ENCODE measurements around the gene SSBP3.

The SSBP3 gene

DNA sequence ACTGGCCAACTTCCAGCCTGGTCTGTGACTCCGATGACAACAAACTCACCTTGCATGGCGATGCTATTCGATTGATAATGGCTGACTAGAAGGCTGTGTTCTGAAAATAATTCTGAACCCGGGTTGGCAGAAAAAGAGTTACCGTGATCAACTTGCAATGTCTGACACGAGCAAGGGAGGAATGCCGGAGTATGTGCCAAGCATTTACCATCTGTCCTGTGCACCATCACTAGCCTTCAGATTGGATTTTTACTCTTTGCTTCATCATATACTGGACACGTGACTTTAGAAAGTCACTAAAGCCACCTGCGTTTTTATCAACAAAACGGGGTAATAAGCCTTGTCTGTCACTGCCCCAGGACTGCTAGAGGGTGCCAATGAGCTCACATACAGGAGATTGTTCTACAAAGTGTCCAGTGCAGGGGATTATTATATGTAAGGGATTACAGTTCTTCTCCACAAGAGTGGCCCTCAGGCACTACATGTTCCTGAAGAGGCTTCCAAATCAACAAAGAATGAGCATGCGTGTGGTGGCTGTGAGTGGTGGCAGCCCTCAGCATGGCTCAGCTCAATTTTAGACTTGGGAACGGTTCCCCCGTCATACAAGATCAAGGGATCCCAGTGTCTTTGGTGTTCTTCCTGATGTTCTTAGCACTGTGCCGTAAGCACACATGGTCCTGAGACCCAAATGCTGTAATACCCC is 35.8 kb downstream of the SSBP3 start:
- DNase-seq: no peak

DNA sequence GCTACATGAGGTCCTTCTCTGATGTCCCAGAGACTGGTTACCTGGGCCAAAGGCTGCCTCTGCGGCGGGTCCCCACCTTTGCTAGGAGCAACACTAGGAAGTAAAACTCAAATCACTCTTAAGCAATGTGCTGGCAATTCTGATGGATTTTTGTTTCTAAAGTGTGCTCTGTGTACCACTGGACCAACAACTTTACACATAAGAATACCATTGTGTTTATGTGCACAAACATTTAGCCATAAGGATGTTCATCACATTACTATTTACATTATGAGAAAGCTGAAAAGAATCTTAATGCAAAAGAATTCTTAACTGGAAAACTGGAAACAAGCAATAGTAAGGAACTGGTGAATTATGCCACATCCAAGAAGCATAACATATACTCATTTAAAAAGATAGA is 38.6 kb downstream of the SSBP3 start:
- DNase-seq: no peak

DNA sequence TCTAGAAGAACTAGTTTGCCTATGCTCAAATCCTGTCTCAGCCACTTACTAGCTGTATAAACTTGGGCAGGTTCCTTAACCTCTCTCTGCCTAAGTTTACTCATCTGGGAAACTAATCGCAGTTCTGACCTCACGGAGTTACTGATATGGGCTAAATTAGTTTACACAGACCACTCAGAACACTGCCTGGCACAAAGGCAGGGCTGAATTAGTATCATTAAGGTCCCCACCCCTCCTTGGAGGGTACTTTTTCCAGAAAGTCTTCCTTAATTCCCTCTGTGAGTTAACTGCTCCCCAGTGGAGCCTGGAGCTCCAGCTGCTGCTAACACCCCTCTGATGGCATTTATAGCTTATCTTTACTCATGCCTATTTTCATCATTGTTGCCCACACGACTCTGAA is 40.3 kb downstream of the SSBP3 start:
- no peak for DNase-seq

DNA sequence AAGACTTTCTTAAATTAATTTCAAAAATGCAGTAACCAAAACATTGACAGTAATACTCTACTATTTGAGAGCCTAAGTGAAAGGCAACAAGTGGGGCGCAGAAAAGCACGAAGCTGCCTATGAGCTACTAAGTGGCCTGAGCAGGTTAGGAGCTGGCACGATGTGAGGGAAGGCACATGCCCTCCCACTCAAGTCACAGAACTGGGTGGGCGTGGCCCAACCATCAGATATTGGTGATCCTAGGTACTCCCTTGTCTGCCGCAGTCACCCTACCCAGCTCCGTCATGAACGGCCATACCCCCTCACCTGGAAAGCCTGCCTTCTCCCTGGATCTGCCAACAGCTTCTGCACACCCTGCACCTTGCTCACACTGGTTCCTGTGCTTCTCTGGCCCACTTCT is 40.8 kb downstream of the SSBP3 start:
- no peak for DNase-seq

DNA sequence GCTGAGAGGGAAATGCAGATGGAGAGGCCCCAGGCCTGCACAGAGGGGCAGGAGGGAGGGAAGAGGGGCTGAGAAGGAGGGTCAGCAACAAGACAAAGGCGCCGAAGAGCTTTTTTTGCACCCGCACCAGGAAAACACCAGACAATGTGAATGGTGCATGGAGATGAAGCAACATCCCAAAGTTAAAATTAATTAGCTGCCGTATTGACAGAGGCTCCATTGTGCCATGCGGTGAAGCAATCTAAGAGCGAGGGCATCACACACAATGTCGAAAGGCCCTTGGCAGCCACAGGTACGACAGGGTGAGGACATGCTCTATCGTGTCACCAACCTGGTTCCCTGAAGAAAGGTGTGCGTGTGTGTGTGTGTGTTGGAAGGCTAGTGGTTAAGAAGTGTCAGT is 41.2 kb downstream of the SSBP3 start:
- no peak for DNase-seq

DNA sequence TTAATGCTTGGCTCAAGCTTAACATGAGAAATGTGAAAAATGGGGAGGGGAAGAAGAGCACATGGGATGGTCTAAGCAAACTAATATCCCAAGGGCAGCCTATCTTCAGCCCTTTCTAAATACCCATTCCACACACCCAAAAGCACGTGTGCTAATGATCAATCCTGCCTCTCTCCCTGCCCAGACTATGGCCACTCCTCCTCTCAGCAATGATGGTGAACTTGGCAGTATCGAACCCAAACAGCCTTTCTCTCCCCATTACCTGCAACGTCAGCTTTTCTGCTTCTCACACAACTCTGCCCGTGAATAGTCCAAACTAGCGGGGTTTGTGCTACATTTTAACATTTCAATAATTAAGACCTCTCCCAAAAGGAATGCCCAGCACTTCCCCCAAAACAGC is 41.6 kb downstream of the SSBP3 start:
- no peak for DNase-seq

DNA sequence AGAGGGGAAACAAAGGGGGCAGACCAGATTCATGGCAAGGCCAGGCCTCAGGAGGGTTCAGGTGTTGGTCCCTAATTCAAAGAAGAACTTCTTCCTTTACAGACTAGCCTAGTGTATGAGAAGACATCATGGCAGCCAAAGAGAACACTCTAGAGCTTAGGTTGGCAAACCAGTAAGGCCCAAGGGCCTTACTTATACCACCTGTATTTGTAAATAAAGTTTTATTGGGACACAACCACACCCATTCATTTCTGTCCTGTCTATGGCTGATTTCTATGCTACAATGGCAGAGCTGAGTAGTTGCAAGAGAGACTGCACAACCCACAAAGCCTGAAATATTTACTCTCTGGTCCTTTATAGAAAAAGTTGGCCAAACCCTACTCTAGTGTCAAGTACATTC is 42.3 kb downstream of the SSBP3 start:
- DNase-seq: no peak

DNA sequence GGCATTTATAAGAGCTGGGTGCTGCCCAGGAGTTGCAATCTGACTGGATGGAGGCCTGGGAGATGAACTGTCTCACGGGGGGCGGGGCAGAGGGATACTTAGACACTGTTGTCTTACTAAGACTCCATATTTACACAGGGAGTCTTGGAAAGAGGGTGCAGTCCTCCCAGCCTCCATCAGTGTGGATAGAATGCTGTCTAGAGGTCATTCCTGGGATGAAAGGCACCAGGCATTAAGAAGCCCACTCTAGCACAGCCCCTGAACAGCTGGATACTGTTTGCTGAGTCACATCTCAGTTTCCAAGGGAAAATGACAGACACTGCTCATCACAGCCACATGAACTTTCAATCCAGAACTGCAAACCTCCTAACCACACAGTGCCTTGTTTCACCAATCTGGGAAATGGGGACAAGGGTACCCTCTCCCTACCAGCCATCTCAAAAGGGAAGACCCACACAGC is 43.3 kb downstream of the SSBP3 start:
- DNase-seq: no peak

DNA sequence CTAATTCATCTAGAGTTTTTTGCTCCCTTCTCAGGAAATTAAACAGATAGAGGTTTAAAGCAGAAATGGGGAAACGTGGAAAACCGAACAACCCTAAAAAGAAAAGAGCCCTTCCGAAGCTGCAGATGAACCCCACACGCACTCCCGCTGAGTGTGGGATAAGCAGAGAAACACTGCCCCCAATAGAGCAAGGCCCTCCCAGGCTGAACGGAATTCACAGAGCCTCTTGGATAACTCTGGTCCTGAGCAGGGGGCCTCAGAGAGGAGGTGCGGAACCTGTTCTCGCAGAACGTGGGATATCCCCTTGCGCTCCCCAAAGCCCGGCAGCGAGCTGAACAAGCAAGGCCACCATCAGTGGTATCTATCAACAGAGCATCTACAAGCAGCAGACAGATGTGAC is 44.9 kb downstream of the SSBP3 start:
- no peak for DNase-seq

DNA sequence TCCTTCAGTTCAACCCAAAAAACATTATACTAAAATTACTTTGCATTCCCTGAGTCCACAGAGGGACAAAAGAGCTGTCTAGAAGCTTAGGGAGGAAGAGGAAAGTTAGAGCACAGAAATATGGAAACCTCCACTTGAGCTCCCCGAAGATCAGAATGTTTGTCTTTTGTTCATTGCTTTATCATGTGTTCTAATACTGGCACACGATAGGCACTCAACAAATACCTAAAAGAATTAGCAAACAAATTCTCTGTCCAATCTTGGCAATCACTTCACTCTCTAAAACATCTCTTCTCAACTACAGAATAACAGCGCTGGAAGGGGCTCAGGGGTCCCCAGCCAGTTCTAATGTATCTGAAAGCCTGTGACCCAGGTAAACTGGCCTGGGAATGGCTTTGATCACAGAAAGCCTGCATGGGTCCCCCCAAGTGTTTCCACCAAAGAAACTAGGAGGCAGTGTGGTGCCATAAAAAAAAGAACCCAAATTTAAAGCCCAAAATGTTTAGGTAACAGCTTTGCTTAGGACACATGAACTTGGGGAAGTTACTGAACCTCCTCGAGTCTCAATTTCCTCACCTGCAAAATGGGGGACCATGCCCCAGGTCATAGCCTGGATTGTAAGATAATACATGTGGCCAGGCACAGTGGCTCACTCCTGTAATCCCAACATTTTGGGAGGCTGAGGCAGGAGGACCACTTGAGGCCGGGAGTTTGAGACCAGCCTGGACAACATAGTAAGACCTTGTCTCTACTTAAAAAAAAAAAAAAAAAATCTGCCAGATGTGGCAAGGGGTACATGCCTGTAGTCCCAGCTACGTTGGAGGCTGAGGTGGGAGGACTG is 45.8 kb downstream of the SSBP3 start:
- no peak for DNase-seq

DNA sequence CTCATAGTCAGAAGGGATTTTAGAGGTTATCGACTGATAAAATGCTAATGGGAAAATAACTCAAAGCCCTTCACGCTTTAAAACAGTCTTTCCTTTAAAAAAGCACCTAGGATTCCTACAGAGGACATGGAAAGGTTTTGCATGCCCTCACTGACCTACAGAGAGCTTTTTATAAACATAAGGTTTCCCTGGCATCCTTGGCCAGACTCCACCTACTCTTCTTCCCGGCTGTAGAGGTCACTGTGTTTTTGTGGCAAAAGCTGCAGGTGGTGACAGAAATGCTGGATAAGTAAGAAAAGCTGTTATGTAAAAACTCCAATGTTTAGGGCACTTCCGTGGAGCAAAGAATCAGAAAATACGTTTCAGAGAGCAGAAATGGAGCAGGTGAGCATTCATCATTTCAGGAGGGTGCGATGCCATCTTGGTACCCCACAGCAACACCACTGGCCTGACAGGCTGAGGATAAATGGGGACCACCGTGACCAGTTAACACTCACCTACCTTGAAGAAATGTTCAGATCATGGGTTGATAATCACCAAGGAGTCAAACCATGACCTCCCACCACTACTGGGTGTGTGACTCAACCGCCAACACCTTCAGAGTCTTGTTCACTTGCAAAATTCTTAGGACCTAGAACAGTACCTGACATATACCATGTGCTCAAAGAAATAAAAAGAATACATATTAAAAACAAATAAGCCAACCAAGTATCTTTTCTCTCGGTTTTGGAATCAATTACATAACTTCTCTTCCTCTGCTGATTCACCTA is 46.6 kb downstream of the SSBP3 start:
- DNase-seq: no peak

DNA sequence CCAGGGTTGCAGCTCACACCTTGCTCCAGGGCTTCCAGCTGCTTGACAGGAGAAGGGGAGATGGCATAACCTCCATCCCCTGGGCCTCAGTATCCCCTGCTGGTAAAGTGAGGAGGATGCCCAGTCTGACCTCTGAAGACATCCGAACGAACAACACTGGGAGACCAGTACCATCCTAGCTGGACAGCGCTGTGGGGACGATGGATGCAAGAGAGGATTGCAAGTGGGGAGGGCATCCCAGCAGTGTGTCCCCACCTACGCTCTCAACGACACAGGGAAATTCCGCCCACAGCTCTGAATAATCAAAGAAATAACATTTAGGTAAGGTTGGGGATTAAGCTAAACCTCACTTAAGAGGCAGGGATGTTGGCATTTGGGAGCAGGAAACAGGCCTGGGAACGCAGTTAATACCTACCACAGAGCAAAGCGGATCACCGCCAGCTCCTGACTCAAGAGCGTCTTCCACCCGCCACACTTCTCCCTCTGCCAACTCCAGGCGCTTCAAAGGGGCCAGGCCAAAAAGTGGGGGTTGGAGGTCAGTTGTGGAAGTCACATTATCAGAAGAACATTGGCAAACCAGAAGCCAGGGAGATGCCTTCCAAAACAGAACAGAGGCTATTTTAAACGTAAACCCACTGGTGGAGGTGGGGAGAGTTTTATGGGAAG is 47.6 kb downstream of the SSBP3 start:
- DNase-seq: no peak

DNA sequence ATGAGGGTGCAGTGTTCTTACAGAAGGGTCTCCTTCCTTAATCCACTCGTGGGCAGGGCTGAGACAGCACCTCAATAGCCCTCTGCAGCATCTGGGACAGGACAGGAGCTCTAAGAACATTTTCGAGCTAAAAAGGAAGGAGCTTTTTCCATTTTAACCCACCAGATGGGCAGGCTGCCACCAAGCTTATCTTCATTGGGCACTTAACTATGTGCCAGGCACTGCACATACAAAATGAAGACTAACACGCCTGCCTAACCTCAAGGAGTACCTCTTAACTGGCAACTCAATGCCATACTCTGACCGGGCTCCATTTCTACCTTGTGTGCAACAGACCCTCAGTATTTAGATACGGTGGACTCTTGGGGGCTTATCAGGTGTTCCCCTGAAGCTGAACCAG is 48.2 kb downstream of the SSBP3 start:
- no peak for DNase-seq

DNA sequence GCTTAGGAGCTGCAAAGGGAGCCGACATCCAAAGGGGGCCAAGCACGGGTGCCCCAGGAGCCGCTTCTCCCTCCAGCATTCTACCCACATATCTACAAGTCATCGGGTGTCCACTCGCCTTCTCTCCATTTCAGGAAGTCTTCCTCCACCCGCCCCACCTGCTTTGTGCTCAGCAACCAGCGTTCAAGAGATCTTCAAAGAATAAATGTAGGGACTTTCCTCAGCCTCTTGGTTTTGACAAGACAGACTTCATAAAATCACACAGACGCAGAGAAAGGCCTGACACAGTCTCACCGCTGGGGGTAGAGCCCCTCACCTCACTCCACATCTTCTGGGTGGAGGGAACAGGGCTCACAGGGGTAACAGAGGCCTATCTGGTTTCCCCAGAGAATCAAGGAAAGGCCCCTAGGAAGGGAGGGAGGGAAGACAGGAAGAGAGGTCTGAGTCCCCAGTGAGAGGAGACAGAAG is 49.5 kb downstream of the SSBP3 start:
- DNase-seq: no peak

DNA sequence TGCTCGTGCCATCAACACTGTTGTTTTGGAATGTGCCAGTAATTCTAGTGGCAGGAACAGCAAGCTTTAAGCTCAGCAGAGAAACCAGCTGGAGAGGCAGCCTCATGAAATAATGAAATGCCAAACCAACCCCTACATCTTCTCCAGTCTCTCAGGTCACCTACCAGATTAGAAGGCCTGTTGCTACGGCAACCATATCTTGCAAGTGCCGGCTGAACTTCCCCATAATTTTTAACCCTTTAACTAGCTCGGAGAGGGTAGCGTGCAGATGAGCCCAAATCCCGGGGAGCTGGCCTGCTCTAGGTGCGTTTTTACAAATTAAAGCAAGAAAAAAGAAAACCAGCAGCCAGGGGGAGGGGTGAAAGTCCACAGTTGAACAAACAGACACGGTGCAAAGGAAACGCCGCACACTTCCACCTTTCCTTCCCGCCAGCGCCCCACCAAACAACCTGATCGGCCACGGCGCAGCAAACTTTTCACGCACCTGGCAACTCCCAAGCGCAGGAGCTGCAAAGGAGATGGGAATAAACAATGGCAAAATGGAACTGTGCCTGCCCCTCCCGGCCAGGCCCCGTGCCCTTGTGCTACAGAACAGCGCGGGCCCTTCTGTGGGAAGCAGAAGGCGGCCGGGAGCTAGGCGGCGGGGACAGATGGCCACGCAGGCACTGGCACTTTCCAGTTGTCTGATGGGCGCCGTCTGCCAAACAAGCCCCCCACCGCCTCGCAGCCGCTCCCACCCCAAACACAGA is 50.1 kb downstream of the SSBP3 start:
- no peak for DNase-seq

DNA sequence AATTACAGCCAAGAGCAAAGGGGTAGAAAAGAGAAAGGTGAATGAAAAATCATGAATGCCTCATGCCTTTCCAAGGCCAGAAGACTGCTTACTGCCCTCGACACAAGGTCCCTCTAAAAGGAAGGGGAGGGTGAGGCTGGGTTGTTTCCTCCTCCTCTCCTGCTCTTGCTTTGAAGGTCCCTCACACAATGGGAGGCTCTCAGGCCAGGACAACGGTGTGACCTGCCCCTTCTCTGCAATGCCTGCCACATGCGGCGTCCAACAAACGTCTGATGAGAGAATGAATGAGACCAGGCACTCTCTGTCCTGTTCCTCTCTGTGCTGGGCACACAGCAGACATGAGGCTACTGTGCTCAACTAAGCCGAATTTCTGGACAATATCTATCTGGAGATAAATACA is 51.3 kb downstream of the SSBP3 start:
- DNase-seq: no peak

DNA sequence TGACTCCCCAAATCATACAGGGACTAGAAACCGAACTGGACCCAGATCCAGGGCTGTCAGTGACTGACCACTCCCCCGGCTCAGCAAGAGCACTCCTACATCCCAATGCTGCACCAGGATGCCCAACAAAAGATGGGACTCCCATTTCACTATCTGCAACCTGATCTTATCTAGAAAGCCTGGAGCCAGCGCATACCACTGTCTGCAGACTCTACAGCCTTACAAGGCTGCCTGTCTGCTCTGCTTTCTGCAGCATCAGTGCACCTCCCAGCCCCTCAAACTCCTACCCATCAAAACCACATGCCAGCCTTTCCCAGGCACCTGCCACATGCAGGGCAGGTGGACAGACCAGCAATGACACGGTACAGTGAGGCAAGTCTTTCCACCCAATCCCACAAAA is 52.2 kb downstream of the SSBP3 start:
- DNase-seq: no peak

DNA sequence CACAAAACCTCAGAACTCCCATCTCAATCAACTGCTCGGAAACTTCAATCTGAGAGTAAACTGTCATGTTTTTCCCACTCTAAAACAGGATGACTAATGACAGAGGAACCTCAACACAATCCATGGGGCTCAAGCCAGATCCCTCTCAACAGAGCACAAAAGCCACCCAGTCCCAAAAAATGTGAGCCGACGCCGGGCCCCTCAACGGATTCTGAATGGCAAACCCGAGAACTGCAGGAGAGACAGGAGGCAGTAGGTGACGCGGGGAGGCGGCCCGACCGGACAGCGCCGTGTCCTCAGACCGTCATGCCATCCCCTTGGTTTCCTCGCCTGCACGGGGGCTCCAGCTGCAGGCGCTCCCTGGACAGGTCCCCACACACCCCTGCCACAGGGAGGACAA is 53.4 kb downstream of the SSBP3 start:
- DNase-seq: no peak

DNA sequence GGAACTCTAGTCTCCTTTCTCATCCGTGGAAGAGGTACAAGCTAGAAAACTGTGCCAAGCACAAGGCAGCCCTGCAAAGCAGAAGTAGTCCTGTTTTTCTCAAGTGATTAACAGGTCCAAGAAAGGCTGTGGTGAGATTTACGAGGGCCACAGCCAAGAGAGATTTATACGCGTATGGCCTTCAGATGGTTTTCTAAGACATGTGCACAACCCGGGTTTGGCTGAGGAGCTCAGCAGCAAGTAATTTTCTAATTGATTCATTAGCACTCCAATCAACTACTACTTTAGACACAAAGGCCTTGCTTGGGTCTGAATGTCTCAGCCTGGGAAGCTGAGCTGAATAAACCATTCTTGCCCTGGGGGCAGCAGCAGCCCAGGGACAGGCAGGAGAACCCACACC is 55.8 kb downstream of the SSBP3 start:
- DNase-seq: no peak

DNA sequence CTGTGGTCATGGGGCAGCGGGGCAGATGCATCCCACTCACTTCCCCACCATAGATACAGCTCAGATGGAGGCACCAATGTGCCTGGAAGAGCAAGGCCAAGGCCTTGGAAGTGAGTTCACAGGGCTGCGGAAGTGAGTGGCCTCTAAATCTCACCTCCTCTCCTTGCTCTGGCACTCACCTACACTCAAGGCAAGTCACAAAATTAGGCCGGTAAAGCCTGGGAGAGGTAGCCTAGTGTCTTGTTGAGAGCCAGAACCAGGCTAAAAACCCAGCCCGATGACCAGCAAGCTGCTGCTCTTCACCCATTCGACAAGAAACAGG is 57.5 kb downstream of the SSBP3 start:
- DNase-seq: no peak

DNA sequence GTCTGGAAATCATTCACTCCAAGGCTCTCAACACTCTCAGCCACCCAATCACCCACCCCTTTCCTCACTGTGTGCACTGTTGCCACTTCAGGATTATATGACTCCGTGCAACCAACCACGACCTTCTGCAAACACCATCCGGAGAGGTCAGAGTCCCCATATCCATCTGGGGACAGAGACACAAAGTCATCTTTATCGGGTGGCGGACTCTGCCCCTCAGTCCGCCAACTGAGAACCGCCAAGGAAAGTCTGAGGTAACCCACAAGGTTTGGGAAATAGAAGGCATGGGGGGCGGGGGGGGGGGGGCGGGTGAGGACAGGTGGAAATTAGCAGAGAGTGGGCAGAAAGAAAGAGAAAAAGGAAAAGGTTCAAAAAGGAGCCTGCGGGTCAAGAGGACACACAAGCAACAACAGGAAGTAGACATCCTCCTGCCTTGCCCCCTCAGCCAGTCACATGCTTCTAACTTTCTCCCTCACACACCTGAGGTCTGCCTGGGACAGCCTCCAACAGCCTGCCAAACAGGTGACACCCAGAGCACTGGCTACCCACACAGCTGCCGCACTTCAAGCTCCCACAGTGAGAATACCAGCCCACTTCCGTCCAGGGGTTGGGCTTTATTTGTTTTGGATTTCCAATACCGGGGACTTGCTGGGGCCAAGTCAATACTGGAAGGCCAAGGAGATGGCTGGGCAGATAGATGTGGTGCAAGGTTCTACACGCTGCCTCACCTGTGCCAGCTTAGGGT is 58.1 kb downstream of the SSBP3 start:
- no peak for DNase-seq
